Ecto neural progenitor cell (in vitro differentiated cells): ENCODE measurements around the gene VGLL4.

Source experiments
- DNase-seq: peaks from one replicate; pipeline ENCODE4 v3.0.0-alpha.2; 2018; ENCODE audit warnings: low spot score

Gene VGLL4

DNA sequence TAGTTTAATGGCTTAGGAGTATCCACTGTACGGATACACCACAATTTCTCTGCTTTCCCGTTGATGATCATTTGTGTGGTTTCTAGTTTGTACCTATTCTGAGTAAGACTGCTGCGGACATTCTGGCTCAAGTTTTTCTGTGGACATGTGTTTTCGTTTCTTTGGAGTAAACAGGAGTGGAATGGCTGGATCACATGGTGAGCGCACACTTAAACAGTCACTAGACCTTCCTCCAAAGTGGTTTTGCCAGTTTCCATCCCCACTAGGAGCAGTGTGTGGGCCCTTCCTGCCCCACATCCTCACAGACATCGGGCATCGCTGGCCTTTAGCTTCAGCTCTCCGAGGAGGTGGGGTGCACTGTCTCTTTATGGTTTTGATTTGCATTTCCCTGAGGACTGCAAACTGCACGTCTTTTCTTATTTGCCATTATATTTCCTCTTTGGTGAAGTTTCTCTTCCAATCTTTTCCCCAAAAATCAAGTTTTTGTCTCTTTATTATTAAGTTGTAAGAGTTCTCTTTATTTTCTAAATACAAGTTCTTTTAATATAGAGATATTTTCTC, 94.1 kb downstream of the VGLL4 start:
- no peak for DNase-seq

- DNase-seq: no peak
Measured at GRCh38 chr3:11548721-11549131, 95.0 kb downstream of the VGLL4 start.

DNA sequence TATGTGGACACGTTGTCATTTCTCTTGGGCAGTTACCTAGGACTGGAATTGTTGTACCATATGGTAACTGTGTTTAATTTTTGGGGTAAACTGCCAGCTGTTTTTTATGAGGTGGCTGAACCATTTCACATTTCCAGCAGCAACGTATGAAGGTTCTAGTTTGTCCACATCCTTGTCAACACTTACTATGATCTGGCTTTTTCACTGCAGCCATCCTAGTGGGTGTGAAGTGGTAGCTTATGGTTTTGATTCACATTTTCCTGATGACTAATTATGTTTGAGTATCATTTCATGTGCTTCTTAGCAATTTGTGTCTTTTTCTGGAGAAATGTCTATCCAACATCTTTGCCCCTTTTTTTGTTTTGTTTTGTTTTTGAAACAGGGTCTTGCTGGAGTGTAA, 96.2 kb downstream of the VGLL4 start:
- DNase-seq: no peak

- DNase-seq: no peak
Measured at GRCh38 chr3:11546657-11547302, 96.9 kb downstream of the VGLL4 start.

GRCh38 chr3:11545186-11545851, 98.4 kb downstream of the VGLL4 start:
- no peak for DNase-seq

- no peak for DNase-seq
Measured at GRCh38 chr3:11544412-11545181, 99.1 kb downstream of the VGLL4 start.

GRCh38 chr3:11543948-11544387, 99.7 kb downstream of the VGLL4 start:
- no peak for DNase-seq

DNA sequence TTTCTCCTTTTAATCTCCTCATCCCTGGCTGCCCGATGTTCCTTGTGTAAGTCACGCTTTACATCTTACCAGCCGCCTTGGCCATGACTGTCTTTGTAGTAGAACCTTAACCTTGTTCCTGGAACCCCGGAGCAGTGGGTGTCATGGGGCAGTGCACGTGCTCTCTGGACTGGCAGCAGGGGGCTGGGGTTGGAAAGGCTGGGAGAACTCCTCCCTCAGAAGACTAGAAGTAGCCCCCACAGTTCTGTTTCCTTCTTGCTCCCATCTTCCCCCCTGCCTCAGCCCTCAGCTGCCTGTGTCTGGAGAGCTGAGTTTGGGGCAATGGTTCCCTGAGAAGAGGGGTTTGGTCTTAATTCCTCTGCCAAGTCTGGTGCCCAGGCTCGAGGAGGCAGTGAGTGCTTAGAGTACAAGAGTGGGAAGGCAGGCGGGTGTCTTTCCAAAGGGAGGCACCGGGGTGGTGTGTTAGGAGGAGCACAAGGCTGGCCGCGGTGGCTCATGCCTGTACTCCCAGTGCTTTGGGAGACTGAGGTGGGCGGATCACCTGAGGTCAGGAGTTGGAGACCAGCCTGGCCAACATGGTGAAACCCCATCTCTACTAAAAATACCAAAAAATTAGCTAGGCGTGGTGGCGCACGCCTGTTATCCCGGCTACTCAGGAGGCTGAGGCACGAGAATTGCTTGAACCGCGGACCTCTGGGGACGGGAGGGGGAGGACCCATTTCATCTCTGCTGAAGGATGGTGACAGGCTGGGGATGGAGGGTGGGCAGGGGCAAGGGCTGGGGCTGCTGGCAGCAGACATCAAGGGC, 100.4 kb downstream of the VGLL4 start:
- DNase-seq: no peak

- no peak for DNase-seq
Measured at GRCh38 chr3:11542551-11542950, 101.2 kb downstream of the VGLL4 start.

- no peak for DNase-seq
Measured at GRCh38 chr3:11541321-11542303, 102.1 kb downstream of the VGLL4 start.

DNA sequence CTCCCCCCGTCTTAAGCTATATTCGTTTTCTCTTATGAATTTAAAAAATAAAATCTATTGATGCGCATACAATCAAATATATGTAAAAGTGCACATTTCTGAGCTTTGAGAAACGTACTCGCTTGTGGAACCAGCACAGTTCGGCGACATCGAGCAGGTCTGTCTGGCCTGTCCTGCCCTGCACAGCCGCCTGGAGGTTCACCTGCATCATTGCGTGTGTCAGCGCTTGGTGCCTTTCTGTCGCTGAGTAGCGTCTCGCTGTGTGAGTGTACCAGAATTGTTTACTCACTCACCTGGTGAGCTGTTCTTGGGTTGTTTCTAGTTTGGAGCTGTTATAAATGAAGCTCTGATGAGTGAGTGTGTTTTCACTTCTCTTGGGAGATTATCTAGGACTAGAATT, 104.0 kb downstream of the VGLL4 start:
- peak; percentile 43 for DNase-seq

DNA sequence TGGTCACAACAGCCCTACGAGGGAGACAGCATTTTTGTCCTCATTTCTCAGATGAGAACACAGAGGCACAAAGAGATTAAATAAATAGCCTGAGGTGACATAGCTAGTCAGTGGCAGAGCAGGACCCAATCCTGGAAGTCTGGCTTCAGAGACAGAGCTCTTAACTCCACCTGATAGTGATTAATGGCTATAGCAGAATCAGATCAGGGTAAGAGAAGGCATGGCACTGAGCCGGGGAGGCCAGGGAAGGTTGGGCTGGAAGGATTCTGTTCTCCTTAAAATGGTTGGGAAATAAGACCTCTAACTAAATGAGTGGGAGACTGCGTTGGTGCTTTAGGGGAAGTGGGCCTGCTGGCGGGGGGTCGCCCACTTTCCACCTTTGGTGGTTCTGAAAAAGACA, 104.5 kb downstream of the VGLL4 start:
- DNase-seq: no peak

GRCh38 chr3:11538581-11538980, 105.1 kb downstream of the VGLL4 start:
- DNase-seq: no peak

GRCh38 chr3:11536936-11537612, 106.6 kb downstream of the VGLL4 start:
- DNase-seq: no peak

DNA sequence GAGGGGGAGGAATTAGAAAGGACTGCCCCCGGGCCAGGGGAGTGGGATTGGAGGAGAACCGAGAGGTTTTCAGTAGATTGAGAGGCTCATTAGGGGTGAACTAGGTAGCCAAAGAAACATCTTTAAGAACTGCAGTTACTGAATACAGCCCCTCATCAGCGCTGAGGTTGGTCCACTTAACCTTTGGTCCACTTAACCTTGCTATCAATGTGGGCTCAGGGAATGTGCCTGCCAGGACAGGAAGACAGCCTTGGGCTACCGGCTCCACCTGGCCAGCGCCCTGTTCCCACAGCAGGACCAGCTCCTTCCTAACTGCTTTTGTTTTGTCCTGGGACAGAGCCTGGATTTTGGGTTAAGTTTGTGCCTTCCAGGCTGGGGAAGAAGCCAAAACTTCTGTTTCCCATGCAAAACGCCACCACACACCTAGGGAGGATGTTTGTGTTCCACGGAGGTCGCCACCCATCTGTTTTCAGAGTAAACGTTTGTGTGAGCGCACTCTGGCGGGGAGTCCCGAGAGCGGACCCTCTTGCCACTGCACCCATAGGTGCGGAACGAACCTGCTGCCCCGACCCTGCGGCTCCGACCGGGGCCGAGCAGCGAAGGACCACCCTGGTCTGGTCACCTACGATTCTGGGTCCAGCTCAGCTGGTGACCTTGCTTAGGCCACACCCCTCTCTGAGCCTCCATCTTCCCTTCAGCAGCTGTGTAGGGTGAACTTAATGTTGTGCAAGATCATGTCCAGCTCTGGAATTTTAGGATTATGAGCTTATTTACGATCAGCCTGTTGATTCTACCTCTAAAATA, 107.4 kb downstream of the VGLL4 start:
- DNase-seq: no peak

DNA sequence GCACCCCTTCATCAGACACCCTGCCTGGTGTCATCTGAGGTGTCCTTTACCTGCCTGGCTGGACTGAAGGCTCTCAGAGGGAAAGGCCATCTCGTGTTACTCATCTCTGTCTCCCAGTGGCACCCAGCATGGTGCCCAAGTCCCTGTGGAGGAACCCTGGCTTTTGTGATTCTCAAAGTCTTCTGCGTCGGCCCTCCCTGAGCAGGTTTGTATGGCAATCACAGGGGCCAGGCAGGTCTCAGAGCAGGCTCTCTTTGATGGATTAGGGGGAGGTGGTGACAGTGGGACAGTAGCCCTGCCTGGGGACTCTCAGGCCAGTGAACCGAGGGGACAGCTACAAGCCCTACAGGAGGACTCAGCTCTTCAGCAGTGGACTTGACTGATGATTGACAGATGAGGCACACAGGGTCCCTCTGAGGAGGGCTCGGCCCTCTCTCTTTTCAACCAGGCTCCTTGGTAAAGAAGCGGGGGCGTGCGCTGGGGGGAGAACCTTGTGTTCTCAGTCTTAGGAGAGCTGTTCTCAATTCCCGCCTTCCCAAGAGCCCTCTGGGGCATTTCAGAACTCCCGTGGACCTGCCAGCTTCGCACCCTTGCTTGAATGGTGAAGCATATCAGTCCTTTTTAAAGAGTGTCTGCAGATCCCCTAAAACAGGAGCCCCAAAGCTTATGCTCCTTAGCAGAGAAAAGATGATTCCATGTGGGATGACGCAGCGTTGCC, 108.3 kb downstream of the VGLL4 start:
- DNase-seq: no peak

- no peak for DNase-seq
Measured at GRCh38 chr3:11534793-11535101, 109.0 kb downstream of the VGLL4 start.

DNA sequence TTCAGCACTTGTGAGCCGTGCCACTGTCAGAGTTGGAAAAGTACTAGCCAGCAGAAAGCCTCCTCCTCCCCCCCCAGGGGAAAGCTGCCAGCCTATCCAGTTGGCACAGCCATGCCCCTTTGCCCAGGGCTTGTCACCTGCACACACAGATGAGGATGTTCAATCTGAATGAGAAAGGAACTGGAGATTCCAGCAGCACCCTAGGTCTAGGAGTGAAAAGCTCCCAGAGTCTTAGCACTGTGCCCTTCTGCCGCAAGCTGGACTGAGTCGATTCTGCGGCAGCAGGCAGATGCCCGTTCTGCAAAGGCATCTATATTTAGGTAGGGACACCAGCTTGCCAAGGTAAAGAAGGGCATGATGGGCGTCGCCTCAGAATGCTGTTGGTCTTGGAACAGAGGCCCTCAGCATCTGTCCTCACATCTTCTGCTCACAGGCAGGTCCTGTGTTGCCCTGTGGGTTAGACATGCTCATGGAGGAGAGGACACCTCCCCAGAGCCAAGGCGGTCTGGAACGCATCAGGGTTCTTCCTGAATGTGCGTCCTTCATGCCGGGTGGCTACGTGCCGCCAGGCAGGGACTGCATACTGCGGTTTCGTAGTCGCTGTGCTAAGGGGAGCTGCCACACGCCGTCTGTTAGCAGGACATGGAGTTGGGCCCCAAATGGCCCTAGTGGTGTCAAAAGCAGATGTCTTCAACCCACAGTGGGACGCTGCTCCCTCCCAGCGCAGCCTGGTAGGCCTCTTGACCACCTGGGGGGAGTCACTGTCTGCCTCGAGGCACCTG, 109.5 kb downstream of the VGLL4 start:
- DNase-seq: no peak
